ENCODE results near the gene KLRF2.

The KLRF2 gene

DNA sequence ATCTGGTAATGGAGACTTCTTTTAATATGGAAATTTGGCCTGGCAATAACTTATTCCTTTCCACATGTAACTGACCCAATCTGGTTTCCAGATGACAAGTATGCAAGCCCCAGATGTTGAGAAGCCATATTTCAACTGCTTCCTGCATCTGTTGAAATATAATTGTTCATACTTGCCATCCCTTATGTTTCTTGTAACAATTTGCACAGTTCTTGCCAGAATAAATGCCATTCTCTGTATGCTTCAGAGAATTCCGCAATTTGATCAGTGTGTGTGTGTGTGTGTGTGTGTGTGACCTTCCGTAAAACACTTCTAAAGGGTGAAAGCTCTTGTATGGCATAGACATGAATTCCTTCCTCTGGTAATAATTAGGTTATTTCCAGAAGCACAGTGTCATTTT, 52.7 kb downstream of the KLRF2 start:
- no peak for DNase-seq (ENCODE audit: low read depth in 1 of 2, low spot score in 1 of 2)

DNA sequence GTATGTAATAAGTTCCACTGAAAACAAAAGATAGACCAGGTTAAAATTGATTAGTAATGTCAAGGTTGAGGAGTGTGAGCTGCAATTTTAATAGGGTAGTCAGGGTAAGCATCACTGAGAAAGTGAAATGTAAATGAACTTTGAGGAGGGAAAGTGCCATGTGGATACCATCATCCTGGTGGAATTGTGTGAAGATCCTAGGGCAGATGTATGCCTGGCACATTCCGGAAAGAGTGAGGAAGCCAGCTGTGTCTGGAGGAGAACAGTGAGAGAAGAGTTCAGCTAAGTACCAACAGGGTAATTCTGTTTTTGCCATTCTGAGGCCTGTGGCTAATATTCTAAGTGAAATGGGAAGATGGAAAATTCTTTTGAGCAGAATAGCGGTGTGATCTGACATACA, 53.7 kb downstream of the KLRF2 start:
- DNase-seq (ENCODE audit: low read depth in 1 of 2, low spot score in 1 of 2): no peak

- DNase-seq (ENCODE audit: low read depth in 1 of 2, low spot score in 1 of 2): no peak
These were observed 55.3 kb downstream of the KLRF2 start for GRCh38 chr12:9936591-9936990.

DNA sequence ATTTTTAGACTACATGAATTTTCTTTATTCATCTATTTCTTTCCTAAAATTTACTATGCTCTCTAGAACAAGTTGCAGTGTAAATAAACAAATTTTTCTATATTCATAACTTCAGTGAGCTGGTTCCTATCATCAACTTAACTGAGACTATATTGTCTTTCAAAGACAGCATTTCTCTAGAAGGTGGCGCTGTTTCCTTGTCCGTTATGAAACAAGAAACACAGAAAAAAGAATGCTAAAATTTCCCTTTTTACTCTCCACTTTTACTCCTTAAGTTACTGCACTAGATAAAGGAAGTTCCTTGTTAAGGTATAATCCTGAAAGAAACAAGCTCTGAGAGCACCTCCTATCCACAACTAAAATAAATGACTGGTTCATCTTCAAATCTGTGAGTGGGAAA, 59.1 kb downstream of the KLRF2 start:
- no peak for DNase-seq (ENCODE audit: low read depth in 1 of 2, low spot score in 1 of 2)

DNA sequence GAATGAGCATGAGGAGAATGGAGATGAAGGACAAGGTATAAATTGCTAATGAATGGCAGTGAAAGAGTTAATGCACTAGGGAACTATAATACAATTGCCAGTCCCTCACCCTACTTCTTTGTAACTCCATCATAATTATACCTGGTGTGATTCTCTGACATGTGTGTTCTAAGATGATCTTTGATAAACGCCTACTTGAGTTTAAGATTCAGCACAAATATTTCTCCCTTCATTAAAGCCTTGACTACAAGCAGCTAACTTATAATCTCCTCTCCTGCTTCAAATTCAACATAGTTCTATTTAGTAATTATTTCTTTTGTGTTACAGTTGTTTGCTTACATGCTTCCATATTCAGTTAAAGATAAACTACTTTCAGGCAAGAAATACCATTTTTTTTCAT, 60.5 kb downstream of the KLRF2 start:
- no peak for DNase-seq (ENCODE audit: low read depth in 1 of 2, low spot score in 1 of 2)

DNA sequence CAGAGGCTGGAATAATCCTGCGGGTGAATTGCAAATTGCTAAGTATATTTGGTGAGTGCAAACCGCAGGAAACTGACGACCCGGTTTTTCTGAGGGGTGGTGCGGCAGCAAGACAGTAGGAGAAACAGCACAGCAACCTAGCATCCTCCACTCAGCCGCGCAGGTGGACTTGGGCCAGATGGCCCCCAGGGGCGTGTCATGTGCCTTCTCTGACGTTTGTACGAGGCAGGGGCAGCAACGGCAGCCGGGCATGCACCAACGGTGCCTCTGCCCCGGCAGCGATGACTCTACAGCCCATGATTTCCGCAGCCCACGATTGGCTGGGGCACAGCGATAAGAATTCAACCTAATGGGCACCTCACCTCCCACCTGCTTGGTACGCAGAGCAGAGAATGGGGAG, 62.0 kb downstream of the KLRF2 start:
- no peak for DNase-seq (ENCODE audit: low read depth in 1 of 2, low spot score in 1 of 2)

- no peak for DNase-seq (ENCODE audit: low read depth in 1 of 2, low spot score in 1 of 2)
These were observed 63.1 kb downstream of the KLRF2 start for GRCh38 chr12:9944391-9944790.
